Measurements from ENCODE around the gene HS1BP3. TPM values are rescaled to one million over a fixed set of nuclear protein-coding genes. Genes with fewer than 3 reads are reported as not detected.

Gene HS1BP3
- total RNA-seq, 1 experiment from 2014 or later = 17.1 TPM

DNA sequence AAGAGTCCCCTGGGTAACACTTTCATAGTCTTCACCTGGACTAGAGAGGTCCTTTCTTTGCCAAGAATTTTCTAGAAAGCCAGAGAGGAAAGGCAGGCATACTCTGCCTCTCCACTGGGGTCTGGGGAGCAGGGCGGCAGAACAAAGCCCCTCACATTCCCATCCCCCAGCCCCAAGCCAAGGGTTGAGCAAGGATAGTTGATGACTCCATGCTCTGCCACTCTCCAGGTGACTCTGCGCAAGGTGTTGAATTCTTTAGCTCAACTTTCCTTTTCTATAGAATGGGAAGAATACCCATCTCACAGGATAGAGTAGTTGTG is 13.1 kb upstream of the HS1BP3 start:
- no peak for DNase-seq (ENCODE audit: low read depth, low spot score)
- no peaks in the 10 kb centered on the region for H3K79me2 ChIP-seq (ENCODE audit: insufficient read depth, low read length)
- no peaks in the 10 kb centered on the region for H3K9me2 ChIP-seq (ENCODE audit: insufficient read depth)
- no peaks in the 10 kb centered on the region for H3K9me3 ChIP-seq (ENCODE audit: control insufficient read depth in 1 of 2, insufficient read depth in 1 of 2, low read depth in 1 of 2, low read length in 2 of 2)
- no TSS peak for BruUV-seq (replicated peaks)
- ChIA-PET RAD21 (ENCODE audit: low non-redundant PET in 1 of 2, low total read pairs in 2 of 2, uncharacterized antibody in 2 of 2, unreplicated experiment in 2 of 2) (no interaction called here), CTCF (no interaction called here), POLR2A (no interaction called here)
- no peaks in the 10 kb centered on the region for H3K36me3 ChIP-seq (ENCODE audit: control insufficient read depth in 1 of 2, insufficient read depth in 2 of 2, low read length in 2 of 2)
- no peak for ATAC-seq
- no peak overlapping the region for H2AFZ ChIP-seq (ENCODE audit: low read depth, low read length, poor library complexity, severe bottlenecking)
- H3K4me1 ChIP-seq (ENCODE audit: control insufficient read depth in 1 of 2, insufficient read depth in 2 of 2, low read length in 2 of 2) = peaks cover 0 to 4% of the 10 kb centered on the region in 2 experiments; a peak in 1 of 4 replicates
- H3K27me3 ChIP-seq (ENCODE audit: insufficient read depth, low read length) = peaks cover 35% of the 10 kb centered on the region
- TF ChIP-seq ELF1 (IDR thresholded peaks at IDR 0.05; ENCODE audit: borderline replicate concordance, low read depth) (no peak), JUND (IDR thresholded peaks at IDR 0.05) (no peak), ZNF274 (IDR thresholded peaks at IDR 0.05; ENCODE audit: low read depth, low read length) (no peak), FOSL1 (IDR thresholded peaks at IDR 0.05; ENCODE audit: low read depth) (no peak)
- H3K4me2 ChIP-seq (ENCODE audit: low read length) = no peak overlapping the region
- H3K27ac ChIP-seq (ENCODE audit: low read depth, low read length) = no peak overlapping the region
- intact Hi-C loops (cut with micrococcal nuclease) = no loop called here
- H3K4me3 ChIP-seq (replicated peaks in 1 of 2; ENCODE audit: low read depth in 1 of 2, low read length in 2 of 2) = no peak overlapping the region
- H3K9ac ChIP-seq (ENCODE audit: low read length) = no peak overlapping the region
- no peaks in the 10 kb centered on the region for H4K20me1 ChIP-seq (ENCODE audit: insufficient read depth)

GRCh38 chr2:20663196-20664070 is 12.5 kb upstream of the HS1BP3 start:
- Histone ChIP-seq H3K4me3 (replicated peaks in 1 of 2; ENCODE audit: low read depth in 1 of 2, low read length in 2 of 2) (no peak overlapping the region), H3K27me3 (ENCODE audit: insufficient read depth, low read length) (peaks cover 35% of the 10 kb centered on the region)

More at GRCh38 chr2:20663196-20664070, 12.5 kb upstream of the HS1BP3 start:
- Histone ChIP-seq H4K20me1 (ENCODE audit: insufficient read depth) (no peaks in the 10 kb centered on the region), H3K36me3 (ENCODE audit: control insufficient read depth in 1 of 2, insufficient read depth in 2 of 2, low read length in 2 of 2) (no peaks in the 10 kb centered on the region), H2AFZ (ENCODE audit: low read depth, low read length, poor library complexity, severe bottlenecking) (no peak overlapping the region), H3K9me3 (ENCODE audit: control insufficient read depth in 1 of 2, insufficient read depth in 1 of 2, low read depth in 1 of 2, low read length in 2 of 2) (no peaks in the 10 kb centered on the region), H3K27ac (ENCODE audit: low read depth, low read length) (no peak overlapping the region), H3K4me2 (ENCODE audit: low read length) (no peak overlapping the region), H3K79me2 (ENCODE audit: insufficient read depth, low read length) (no peaks in the 10 kb centered on the region), H3K4me1 (ENCODE audit: control insufficient read depth in 1 of 2, insufficient read depth in 2 of 2, low read length in 2 of 2) (peaks cover 0 to 4% of the 10 kb centered on the region in 2 experiments; a peak in 1 of 4 replicates), H3K9ac (ENCODE audit: low read length) (no peak overlapping the region), H3K9me2 (ENCODE audit: insufficient read depth) (no peaks in the 10 kb centered on the region)
- ATAC-seq (no peak), DNase-seq (ENCODE audit: low read depth, low spot score) (no peak)
- ChIA-PET RAD21 (ENCODE audit: low non-redundant PET in 1 of 2, low total read pairs in 2 of 2, uncharacterized antibody in 2 of 2, unreplicated experiment in 2 of 2) (no interaction called here), CTCF (interaction anchor here (1.2 to 3.4 kb wide), 2 partner anchors 299 to 364 kb away, joined by 3 to 66 read pairs; no protein-coding TSS in a partner anchor), POLR2A (no interaction called here)
- TF ChIP-seq TCF7L2 (IDR thresholded peaks at IDR 0.05; ENCODE audit: borderline replicate concordance, extremely low read depth, insufficient read depth, insufficient read length) (no peak), YY1 (IDR thresholded peaks at IDR 0.05; ENCODE audit: extremely low read depth, insufficient replicate concordance, low read depth, low read length) (no peak), EZH2 (IDR thresholded peaks at IDR 0.05) (no peak), SRF (IDR thresholded peaks at IDR 0.05; ENCODE audit: low read depth) (no peak), ELF1 (IDR thresholded peaks at IDR 0.05; ENCODE audit: borderline replicate concordance, low read depth) (no peak), POLR2A (IDR thresholded peaks at IDR 0.05; ENCODE audit: borderline replicate concordance, extremely low read depth, insufficient read depth, insufficient read length) (no peak), SP1 (IDR thresholded peaks at IDR 0.05; ENCODE audit: low read depth) (no peak), POLR2AphosphoS5 (IDR thresholded peaks at IDR 0.05; ENCODE audit: low read depth, low read length) (no peak), JUND (IDR thresholded peaks at IDR 0.05) (no peak), EZH2phosphoT487 (IDR thresholded peaks at IDR 0.05; ENCODE audit: borderline replicate concordance) (no peak), CEBPB (IDR thresholded peaks at IDR 0.05; ENCODE audit: low read depth) (no peak)
- TF ChIP-seq, protein P1, sequence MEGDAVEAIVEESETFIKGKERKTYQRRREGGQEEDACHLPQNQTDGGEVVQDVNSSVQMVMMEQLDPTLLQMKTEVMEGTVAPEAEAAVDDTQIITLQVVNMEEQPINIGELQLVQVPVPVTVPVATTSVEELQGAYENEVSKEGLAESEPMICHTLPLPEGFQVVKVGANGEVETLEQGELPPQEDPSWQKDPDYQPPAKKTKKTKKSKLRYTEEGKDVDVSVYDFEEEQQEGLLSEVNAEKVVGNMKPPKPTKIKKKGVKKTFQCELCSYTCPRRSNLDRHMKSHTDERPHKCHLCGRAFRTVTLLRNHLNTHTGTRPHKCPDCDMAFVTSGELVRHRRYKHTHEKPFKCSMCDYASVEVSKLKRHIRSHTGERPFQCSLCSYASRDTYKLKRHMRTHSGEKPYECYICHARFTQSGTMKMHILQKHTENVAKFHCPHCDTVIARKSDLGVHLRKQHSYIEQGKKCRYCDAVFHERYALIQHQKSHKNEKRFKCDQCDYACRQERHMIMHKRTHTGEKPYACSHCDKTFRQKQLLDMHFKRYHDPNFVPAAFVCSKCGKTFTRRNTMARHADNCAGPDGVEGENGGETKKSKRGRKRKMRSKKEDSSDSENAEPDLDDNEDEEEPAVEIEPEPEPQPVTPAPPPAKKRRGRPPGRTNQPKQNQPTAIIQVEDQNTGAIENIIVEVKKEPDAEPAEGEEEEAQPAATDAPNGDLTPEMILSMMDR (IDR thresholded peaks at IDR 0.05 in 2 of 3, conservative IDR thresholded peaks at IDR 0.05 in 1 of 3; ENCODE audit: borderline replicate concordance in 1 of 3, insufficient read depth in 1 of 3, low read depth in 2 of 3, low read length in 2 of 3) = no peak
- TF ChIP-seq, protein P2, sequence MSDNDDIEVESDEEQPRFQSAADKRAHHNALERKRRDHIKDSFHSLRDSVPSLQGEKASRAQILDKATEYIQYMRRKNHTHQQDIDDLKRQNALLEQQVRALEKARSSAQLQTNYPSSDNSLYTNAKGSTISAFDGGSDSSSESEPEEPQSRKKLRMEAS (IDR thresholded peaks at IDR 0.05) = no peak
- TF ChIP-seq, protein P3, sequence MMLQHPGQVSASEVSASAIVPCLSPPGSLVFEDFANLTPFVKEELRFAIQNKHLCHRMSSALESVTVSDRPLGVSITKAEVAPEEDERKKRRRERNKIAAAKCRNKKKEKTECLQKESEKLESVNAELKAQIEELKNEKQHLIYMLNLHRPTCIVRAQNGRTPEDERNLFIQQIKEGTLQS (IDR thresholded peaks at IDR 0.05) = no peak
- intact Hi-C loops (cut with micrococcal nuclease) = no loop called here
- BruUV-seq (replicated peaks) = no TSS peak

Data from HCT116 (cell line).